HepG2 (cell line): ENCODE results near the gene OPTN. TPM values are rescaled to one million over a fixed set of nuclear protein-coding genes. Genes with fewer than 3 reads are reported as not detected.

Experiments
- FOSL2 ChIP-seq: sonication (generic); formaldehyde crosslinking; IDR thresholded peaks from 2 replicates; pipeline ENCODE4 v1.4.0; 2020; ENCODE audit warnings: missing genetic modification reagents
- GATAD2A ChIP-seq: IDR thresholded peaks from 2 replicates; pipeline ENCODE4 v1.6.1; 2016
- MED1 ChIP-seq: sonication (generic); formaldehyde crosslinking; IDR thresholded peaks from 2 replicates; pipeline ENCODE4 v1.4.0; 2020; ENCODE audit warnings: missing genetic modification reagents
- MYC ChIP-seq: sonication (generic); formaldehyde crosslinking; IDR thresholded peaks from 2 replicates; pipeline ENCODE4 v1.9.0; 2021; ENCODE audit warnings: missing genetic modification reagents, borderline replicate concordance
- NCOR1 ChIP-seq: fragments of 200-600 bp; sonication (generic); IDR thresholded peaks from 2 replicates; pipeline ENCODE4 v1.7.0; 2017; ENCODE audit warnings: antibody characterized with exemption, low read length, borderline replicate concordance
- NR2F2 ChIP-seq: IDR thresholded peaks from 2 replicates; pipeline ENCODE4 v1.6.1; 2012; ENCODE audit warnings: low read depth, inconsistent platforms, borderline replicate concordance
- PCBP1 ChIP-seq: fragments of 200-400 bp; formaldehyde crosslinking; IDR thresholded peaks from 2 replicates; pipeline ENCODE4 v1.6.1; 2017; ENCODE audit warnings: mild to moderate bottlenecking, low read depth, low read length, borderline replicate concordance
- RARG ChIP-seq: sonication (generic); formaldehyde crosslinking; IDR thresholded peaks from 2 replicates; pipeline ENCODE4 v1.4.0; 2020; ENCODE audit warnings: low read depth, mild to moderate bottlenecking, missing genetic modification reagents
- TEAD2 ChIP-seq: sonication (generic); formaldehyde crosslinking; IDR thresholded peaks from 2 replicates; pipeline ENCODE4 v1.9.0; 2021; ENCODE audit warnings: missing genetic modification reagents
- ZBTB3 ChIP-seq: sonication (generic); formaldehyde crosslinking; IDR thresholded peaks from 2 replicates; pipeline ENCODE4 v1.4.0; 2020; ENCODE audit warnings: low read depth, mild to moderate bottlenecking, moderate library complexity, missing genetic modification reagents, borderline replicate concordance
- ZC3H4 ChIP-seq: sonication (generic); formaldehyde crosslinking; IDR thresholded peaks from 2 replicates; pipeline ENCODE4 v1.4.0; 2020; ENCODE audit warnings: missing genetic modification reagents, borderline replicate concordance
- ZFP37 ChIP-seq: sonication (generic); formaldehyde crosslinking; IDR thresholded peaks from 2 replicates; pipeline ENCODE4 v1.4.0; 2020; ENCODE audit warnings: missing genetic modification reagents, borderline replicate concordance
- ZNF501 ChIP-seq: sonication (generic); formaldehyde crosslinking; IDR thresholded peaks from 2 replicates; pipeline ENCODE4 v1.5.1; 2020; ENCODE audit warnings: mild to moderate bottlenecking, moderate library complexity, missing genetic modification reagents
- ZNF546 ChIP-seq: sonication (generic); formaldehyde crosslinking; conservative IDR thresholded peaks from 2 replicates; pipeline ENCODE4 v1.8.1; 2023; ENCODE audit warnings: mild to moderate bottlenecking, missing genetic modification reagents
- ZNF589 ChIP-seq: sonication (generic); formaldehyde crosslinking; conservative IDR thresholded peaks from 2 replicates; pipeline ENCODE4 v1.8.0; 2022; ENCODE audit warnings: mild to moderate bottlenecking, moderate library complexity, missing genetic modification reagents
- ZNF615 ChIP-seq: sonication (generic); formaldehyde crosslinking; IDR thresholded peaks from 2 replicates; pipeline ENCODE4 v1.5.0; 2020; ENCODE audit warnings: mild to moderate bottlenecking, missing genetic modification reagents, borderline replicate concordance
- ZSCAN9 ChIP-seq: IDR thresholded peaks from 2 replicates; pipeline ENCODE4 v1.6.1; 2016; ENCODE audit warnings: borderline replicate concordance
- polyA plus RNA-seq, 8 experiments: library from polyadenylated mRNA; depleted of rRNA in 3 of 8; stranded (reverse) in 7 of 8; unstranded in 1 of 8; fragments of >200 nt; fragmentation: Illumina TruSeq in 4 of 8; extraction: Trizol in 4 of 8; gene quantifications; 2 replicates each; pipeline versions ENCODE4 v1.2.1 to v1.2.3, GENCODE V29; 2011 to 2016; ENCODE audit warnings: low read depth in 4 of 8, missing spikeins in 1 of 8, mixed read lengths in 1 of 8; ENCODE audit not compliant: insufficient read depth in 1 of 8
- total RNA-seq, 5 experiments: library from RNA; depleted of rRNA; stranded (reverse); fragments of >200 nt; fragmentation: Illumina TruSeq; extraction: Trizol; gene quantifications; 2 replicates each; pipeline ENCODE4 v1.2.3, GENCODE V29; 2016; ENCODE audit warnings: low read depth in 1 of 5
- TF ChIP-seq, protein P1 (sequence below): sonication (generic); formaldehyde crosslinking; conservative IDR thresholded peaks from 2 replicates; pipeline ENCODE4 v1.5.0; 2020; ENCODE audit warnings: missing genetic modification reagents
- TF ChIP-seq, protein P2 (sequence below): sonication (generic); formaldehyde crosslinking; IDR thresholded peaks from 2 replicates; pipeline ENCODE4 v1.4.0; 2020; ENCODE audit warnings: missing genetic modification reagents
- TF ChIP-seq, protein P3 (sequence below): sonication (generic); formaldehyde crosslinking; IDR thresholded peaks from 2 replicates; pipeline ENCODE4 v1.4.0; 2020; ENCODE audit warnings: missing genetic modification reagents
- TF ChIP-seq, protein P4 (sequence below): sonication (generic); formaldehyde crosslinking; IDR thresholded peaks from 2 replicates; pipeline ENCODE4 v1.4.0; 2020; ENCODE audit warnings: missing genetic modification reagents, low read depth, mild to moderate bottlenecking, borderline replicate concordance
- TF ChIP-seq, protein P5 (sequence below): sonication (generic); formaldehyde crosslinking; IDR thresholded peaks from 2 replicates; pipeline ENCODE4 v1.4.0; 2020; ENCODE audit warnings: missing genetic modification reagents, borderline replicate concordance

OPTN gene
- total and polyA plus RNA-seq, 2 of the 13 experiments (the other 11 are each of a cell fraction or from before 2014, with no cell fraction given) = 13.4 to 46.6 TPM

DNA sequence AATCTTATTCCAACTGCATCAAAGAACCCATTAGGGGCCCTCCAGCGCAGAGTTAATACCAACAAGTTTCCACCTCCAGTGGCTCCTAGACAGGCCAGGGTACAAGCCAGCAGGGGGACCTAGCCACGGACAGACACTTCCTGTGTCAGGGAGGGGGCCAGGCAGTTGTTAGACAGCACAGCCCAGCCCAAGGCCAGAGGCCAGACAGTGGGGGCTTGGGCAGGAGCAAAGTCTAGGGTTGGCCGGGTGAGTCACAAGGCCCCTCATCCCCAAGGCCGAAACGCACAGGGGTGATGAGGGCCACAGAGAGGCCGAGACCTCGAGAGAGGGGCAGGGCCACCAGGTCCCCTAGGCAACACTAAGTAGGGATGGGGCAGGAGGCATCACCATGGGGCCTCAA lies 19.3 kb upstream of the OPTN start (continued):
- TF ChIP-seq MYC (CRISPR knock-in tag) = no peak
- peak; percentile 30; the same call in 1 of the 2 replicates for TF ChIP-seq NCOR1
- no peak for TF ChIP-seq ZNF615 (CRISPR knock-in tag)
- TF ChIP-seq MED1 (CRISPR knock-in tag) = peak; percentile 69
- TF ChIP-seq GATAD2A (CRISPR knock-in tag) = 0 out of 2 replicates have a peak, but pooled peaks have one; percentile 43
- no peak for TF ChIP-seq PCBP1
- TF ChIP-seq RARG (CRISPR knock-in tag) = no peak
- TF ChIP-seq, protein P1, sequence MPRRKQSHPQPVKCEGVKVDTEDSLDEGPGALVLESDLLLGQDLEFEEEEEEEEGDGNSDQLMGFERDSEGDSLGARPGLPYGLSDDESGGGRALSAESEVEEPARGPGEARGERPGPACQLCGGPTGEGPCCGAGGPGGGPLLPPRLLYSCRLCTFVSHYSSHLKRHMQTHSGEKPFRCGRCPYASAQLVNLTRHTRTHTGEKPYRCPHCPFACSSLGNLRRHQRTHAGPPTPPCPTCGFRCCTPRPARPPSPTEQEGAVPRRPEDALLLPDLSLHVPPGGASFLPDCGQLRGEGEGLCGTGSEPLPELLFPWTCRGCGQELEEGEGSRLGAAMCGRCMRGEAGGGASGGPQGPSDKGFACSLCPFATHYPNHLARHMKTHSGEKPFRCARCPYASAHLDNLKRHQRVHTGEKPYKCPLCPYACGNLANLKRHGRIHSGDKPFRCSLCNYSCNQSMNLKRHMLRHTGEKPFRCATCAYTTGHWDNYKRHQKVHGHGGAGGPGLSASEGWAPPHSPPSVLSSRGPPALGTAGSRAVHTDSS = no peak
- TF ChIP-seq, protein P2, sequence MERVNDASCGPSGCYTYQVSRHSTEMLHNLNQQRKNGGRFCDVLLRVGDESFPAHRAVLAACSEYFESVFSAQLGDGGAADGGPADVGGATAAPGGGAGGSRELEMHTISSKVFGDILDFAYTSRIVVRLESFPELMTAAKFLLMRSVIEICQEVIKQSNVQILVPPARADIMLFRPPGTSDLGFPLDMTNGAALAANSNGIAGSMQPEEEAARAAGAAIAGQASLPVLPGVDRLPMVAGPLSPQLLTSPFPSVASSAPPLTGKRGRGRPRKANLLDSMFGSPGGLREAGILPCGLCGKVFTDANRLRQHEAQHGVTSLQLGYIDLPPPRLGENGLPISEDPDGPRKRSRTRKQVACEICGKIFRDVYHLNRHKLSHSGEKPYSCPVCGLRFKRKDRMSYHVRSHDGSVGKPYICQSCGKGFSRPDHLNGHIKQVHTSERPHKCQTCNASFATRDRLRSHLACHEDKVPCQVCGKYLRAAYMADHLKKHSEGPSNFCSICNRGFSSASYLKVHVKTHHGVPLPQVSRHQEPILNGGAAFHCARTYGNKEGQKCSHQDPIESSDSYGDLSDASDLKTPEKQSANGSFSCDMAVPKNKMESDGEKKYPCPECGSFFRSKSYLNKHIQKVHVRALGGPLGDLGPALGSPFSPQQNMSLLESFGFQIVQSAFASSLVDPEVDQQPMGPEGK = peak; percentile 93
- TF ChIP-seq ZNF589 (CRISPR knock-in tag) = no peak
- TF ChIP-seq ZNF501 (CRISPR knock-in tag) = no peak
- TF ChIP-seq, protein P3, sequence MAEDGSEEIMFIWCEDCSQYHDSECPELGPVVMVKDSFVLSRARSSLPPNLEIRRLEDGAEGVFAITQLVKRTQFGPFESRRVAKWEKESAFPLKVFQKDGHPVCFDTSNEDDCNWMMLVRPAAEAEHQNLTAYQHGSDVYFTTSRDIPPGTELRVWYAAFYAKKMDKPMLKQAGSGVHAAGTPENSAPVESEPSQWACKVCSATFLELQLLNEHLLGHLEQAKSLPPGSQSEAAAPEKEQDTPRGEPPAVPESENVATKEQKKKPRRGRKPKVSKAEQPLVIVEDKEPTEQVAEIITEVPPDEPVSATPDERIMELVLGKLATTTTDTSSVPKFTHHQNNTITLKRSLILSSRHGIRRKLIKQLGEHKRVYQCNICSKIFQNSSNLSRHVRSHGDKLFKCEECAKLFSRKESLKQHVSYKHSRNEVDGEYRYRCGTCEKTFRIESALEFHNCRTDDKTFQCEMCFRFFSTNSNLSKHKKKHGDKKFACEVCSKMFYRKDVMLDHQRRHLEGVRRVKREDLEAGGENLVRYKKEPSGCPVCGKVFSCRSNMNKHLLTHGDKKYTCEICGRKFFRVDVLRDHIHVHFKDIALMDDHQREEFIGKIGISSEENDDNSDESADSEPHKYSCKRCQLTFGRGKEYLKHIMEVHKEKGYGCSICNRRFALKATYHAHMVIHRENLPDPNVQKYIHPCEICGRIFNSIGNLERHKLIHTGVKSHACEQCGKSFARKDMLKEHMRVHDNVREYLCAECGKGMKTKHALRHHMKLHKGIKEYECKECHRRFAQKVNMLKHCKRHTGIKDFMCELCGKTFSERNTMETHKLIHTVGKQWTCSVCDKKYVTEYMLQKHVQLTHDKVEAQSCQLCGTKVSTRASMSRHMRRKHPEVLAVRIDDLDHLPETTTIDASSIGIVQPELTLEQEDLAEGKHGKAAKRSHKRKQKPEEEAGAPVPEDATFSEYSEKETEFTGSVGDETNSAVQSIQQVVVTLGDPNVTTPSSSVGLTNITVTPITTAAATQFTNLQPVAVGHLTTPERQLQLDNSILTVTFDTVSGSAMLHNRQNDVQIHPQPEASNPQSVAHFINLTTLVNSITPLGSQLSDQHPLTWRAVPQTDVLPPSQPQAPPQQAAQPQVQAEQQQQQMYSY (CRISPR knock-in tag) = no peak
- TF ChIP-seq TEAD2 = no peak
- no peak for TF ChIP-seq ZBTB3 (CRISPR knock-in tag)
- no peak for TF ChIP-seq ZC3H4 (CRISPR knock-in tag)
- TF ChIP-seq ZSCAN9 = no peak
- TF ChIP-seq, protein P4, sequence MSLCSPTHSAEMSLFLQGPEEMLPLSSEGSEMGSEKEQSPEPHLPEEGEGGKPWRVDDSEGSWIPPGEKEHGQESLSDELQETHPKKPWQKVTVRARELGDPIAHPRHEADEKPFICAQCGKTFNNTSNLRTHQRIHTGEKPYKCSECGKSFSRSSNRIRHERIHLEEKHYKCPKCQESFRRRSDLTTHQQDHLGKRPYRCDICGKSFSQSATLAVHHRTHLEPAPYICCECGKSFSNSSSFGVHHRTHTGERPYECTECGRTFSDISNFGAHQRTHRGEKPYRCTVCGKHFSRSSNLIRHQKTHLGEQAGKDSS (CRISPR knock-in tag) = peak; percentile 63; the same call in 1 of the 2 replicates
- TF ChIP-seq ZFP37 (CRISPR knock-in tag) = 0 out of 2 replicates have a peak, but pooled peaks have one; percentile 44
- TF ChIP-seq, protein P5, sequence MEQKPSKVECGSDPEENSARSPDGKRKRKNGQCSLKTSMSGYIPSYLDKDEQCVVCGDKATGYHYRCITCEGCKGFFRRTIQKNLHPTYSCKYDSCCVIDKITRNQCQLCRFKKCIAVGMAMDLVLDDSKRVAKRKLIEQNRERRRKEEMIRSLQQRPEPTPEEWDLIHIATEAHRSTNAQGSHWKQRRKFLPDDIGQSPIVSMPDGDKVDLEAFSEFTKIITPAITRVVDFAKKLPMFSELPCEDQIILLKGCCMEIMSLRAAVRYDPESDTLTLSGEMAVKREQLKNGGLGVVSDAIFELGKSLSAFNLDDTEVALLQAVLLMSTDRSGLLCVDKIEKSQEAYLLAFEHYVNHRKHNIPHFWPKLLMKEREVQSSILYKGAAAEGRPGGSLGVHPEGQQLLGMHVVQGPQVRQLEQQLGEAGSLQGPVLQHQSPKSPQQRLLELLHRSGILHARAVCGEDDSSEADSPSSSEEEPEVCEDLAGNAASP (CRISPR knock-in tag) = no peak
- TF ChIP-seq FOSL2 = peak; percentile 96
- TF ChIP-seq NR2F2 = no peak
- TF ChIP-seq ZNF546 (CRISPR knock-in tag) = no peak
